ENCODE data around the gene SPIRE1.

SPIRE1 gene

DNA sequence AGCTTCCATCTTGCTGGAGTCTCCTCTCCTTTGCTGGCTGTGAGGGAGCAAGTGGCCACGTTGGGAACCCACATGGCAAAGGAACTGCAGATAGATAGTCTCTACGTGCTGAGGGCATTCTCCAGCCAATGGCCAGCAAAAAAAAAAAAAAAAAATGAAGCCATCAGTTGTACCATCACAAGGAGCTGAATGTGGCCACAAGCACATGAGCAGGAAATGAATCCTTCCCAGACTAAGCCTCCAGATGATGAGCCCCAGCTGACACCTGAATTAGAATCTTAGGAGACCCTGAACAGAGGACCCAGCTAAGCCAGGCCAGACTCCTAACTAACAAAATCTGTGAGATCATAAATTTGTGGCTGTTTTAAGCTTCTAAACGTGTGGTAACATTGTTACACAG is 57.9 kb downstream of the SPIRE1 start:
- in situ Hi-C loops (cut with HindIII; ENCODE audit: low sequenced_read_pairs), result loop anchor here (10.0 kb wide), 1 partner anchor 155 kb away; no protein-coding TSS in a partner anchor
- no peak for TF ChIP-seq CTCF (IDR thresholded peaks at IDR 0.05; ENCODE audit: low read depth, low read length, missing control alignments)
- no peak overlapping the region for H3K4me3 ChIP-seq (ENCODE audit: low read depth, low read length)
- no peak for DNase-seq (ENCODE audit: low read depth)

GRCh38 chr18:12599543-12599942 is 58.4 kb downstream of the SPIRE1 start:
- TF ChIP-seq CTCF (IDR thresholded peaks at IDR 0.05; ENCODE audit: low read depth, low read length, missing control alignments), result no peak
- in situ Hi-C loops (cut with HindIII; ENCODE audit: low sequenced_read_pairs), result no loop called here
- no peak for DNase-seq (ENCODE audit: low read depth)
- H3K4me3 ChIP-seq (ENCODE audit: low read depth, low read length), result no peak overlapping the region

GRCh38 chr18:12598181-12598930 is 59.6 kb downstream of the SPIRE1 start:
- DNase-seq (ENCODE audit: low read depth), result no peak
- no peak overlapping the region for H3K4me3 ChIP-seq (ENCODE audit: low read depth, low read length)
- TF ChIP-seq CTCF (IDR thresholded peaks at IDR 0.05; ENCODE audit: low read depth, low read length, missing control alignments), result no peak

GRCh38 chr18:12597760-12598159 is 60.1 kb downstream of the SPIRE1 start:
- H3K4me3 ChIP-seq (ENCODE audit: low read depth, low read length), result no peak overlapping the region
- in situ Hi-C loops (cut with HindIII; ENCODE audit: low sequenced_read_pairs), result no loop called here
- peak; percentile 32 for DNase-seq (ENCODE audit: low read depth)
- TF ChIP-seq CTCF (IDR thresholded peaks at IDR 0.05; ENCODE audit: low read depth, low read length, missing control alignments), result no peak

More at GRCh38 chr18:12598181-12598930, 59.6 kb downstream of the SPIRE1 start:
- in situ Hi-C loops (cut with HindIII; ENCODE audit: low sequenced_read_pairs), result no loop called here

DNA sequence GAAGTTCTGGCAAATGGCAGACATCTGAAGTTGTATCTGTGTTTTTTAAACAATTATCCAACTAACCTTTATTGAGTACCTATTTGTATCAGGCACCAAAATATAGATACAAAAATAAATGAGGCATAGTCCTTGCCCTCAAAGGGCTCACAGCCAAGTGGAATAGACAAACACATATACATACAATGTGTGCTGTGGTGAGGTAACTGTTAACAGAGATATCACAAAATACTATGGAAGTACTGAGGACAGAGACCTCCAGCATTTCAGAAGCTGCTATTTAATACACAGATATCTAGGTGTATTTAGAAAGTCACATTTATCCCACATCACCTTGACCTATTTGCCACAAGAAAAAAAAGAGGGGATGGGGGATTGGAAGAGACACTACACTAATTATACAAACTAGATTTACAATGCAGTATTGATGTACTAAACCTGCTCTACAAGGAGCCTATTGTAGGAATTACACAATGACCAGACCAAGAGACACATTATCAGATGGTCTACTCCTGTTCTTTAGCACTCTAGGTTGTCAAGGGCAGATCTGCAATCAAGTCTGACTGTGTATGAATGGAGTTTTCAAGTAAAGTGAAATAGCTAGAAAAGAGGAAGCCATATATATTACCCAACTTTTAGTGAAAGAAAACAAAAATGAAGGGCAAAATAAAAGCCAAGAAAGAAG is 62.2 kb downstream of the SPIRE1 start:
- no peak for TF ChIP-seq CTCF (IDR thresholded peaks at IDR 0.05; ENCODE audit: low read depth, low read length, missing control alignments)
- in situ Hi-C loops (cut with HindIII; ENCODE audit: low sequenced_read_pairs), result no loop called here
- no peak overlapping the region for H3K4me3 ChIP-seq (ENCODE audit: low read depth, low read length)
- DNase-seq (ENCODE audit: low read depth), result no peak

- H3K4me3 ChIP-seq (ENCODE audit: low read depth, low read length), result no peak overlapping the region
- no peak for DNase-seq (ENCODE audit: low read depth)
- no peak for TF ChIP-seq CTCF (IDR thresholded peaks at IDR 0.05; ENCODE audit: low read depth, low read length, missing control alignments)
- in situ Hi-C loops (cut with HindIII; ENCODE audit: low sequenced_read_pairs), result no loop called here
Measured at GRCh38 chr18:12593866-12594265, 64.0 kb downstream of the SPIRE1 start.
